HS-5 (cell line): ENCODE measurements around the gene SLC25A29.
"Not testable (repeated sequence)": the region's sequence is repeated elsewhere in the genome, so short reads cannot be mapped to it uniquely, and the experiment has no call there.

Source experiments
- DNase-seq: peaks from one replicate; pipeline ENCODE4 v3.0.0-alpha.2; 2012; ENCODE audit warnings: low read depth

SLC25A29 gene

GRCh38 chr14:100312110-100312876 is 6.0 kb upstream of the SLC25A29 start:
- not testable (repeated sequence) for DNase-seq

- no peak for DNase-seq
These were observed 2.9 kb upstream of the SLC25A29 start for GRCh38 chr14:100309028-100309737.

GRCh38 chr14:100308427-100308792 is 2.2 kb upstream of the SLC25A29 start:
- not testable (repeated sequence) for DNase-seq

- no peak for DNase-seq
These were observed 1.7 kb upstream of the SLC25A29 start for GRCh38 chr14:100307766-100308426.

GRCh38 chr14:100306998-100307765 is 938 bp upstream of the SLC25A29 start:
- no peak for DNase-seq

GRCh38 chr14:100305324-100306100 is 732 bp downstream of the SLC25A29 start:
- no peak for DNase-seq

GRCh38 chr14:100304825-100305323 is 1.4 kb downstream of the SLC25A29 start:
- DNase-seq, result no peak

- no peak for DNase-seq
These were observed 2.3 kb downstream of the SLC25A29 start for GRCh38 chr14:100303925-100304324.

- no peak for DNase-seq
These were observed 3.1 kb downstream of the SLC25A29 start for GRCh38 chr14:100303179-100303578.

- DNase-seq, result no peak
These were observed 3.6 kb downstream of the SLC25A29 start for GRCh38 chr14:100302616-100303015.

GRCh38 chr14:100299238-100299560 is 7.0 kb downstream of the SLC25A29 start:
- DNase-seq, result no peak

- no peak for DNase-seq
These were observed 7.5 kb downstream of the SLC25A29 start for GRCh38 chr14:100298551-100299237.

GRCh38 chr14:100297320-100298300 is 8.6 kb downstream of the SLC25A29 start:
- DNase-seq, result no peak

- not testable (repeated sequence) for DNase-seq
These were observed 9.5 kb downstream of the SLC25A29 start for GRCh38 chr14:100296729-100297128.

GRCh38 chr14:100296106-100296651 is 10.1 kb downstream of the SLC25A29 start:
- no peak for DNase-seq

GRCh38 chr14:100295376-100296105 is 10.7 kb downstream of the SLC25A29 start:
- DNase-seq, result no peak

- no peak for DNase-seq
These were observed 11.3 kb downstream of the SLC25A29 start for GRCh38 chr14:100294963-100295330.

GRCh38 chr14:100294213-100294962 is 11.9 kb downstream of the SLC25A29 start:
- no peak for DNase-seq
